B cell (primary cell): ENCODE data around the gene GIMAP8.

Experiments
- CTCF ChIP-seq: fragments of 200-600 bp; IDR thresholded peaks from one replicate; pipeline ENCODE4 v1.8.0; 2022; ENCODE audit warnings: antibody characterized with exemption, mild to moderate bottlenecking
- EZH2 ChIP-seq: IDR thresholded peaks from 2 replicates; pipeline ENCODE4 v1.6.1; 2012; ENCODE audit warnings: borderline replicate concordance, low read depth, mild to moderate bottlenecking, moderate library complexity, low read length; ENCODE audit not compliant: insufficient read depth, poor library complexity, severe bottlenecking

DNA sequence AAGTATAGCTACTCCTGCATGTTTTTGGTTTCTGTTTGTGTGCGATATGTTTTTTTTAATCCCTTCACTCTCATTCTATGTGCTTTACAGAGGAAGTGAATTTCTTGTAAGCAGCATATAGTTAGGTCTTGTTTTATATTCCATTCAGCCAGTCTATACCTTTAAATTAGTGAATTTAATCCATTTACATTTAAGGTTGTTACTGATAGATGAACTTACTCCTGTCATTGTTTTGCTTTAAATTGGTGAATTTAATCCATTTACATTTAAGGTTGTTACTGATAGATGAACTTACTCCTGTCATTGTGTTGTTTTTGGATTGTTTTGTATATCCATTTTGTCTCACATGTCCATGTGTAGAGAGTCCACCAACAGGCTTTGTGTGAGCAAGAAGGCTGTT, 11.1 kb downstream of the GIMAP8 start:
- TF ChIP-seq CTCF, result no peak
- TF ChIP-seq EZH2, result no peak
